Stimulated activated CD8-positive, alpha-beta memory T cell treated with anti-CD3 and anti-CD28 coated beads, Interleukin-2, amount 100 ng/mL, for 1 hour (primary cell): ENCODE measurements around the gene TNS1.

Experiments used
- DNase-seq, 2 donors: peaks; one replicate each; pipeline ENCODE4 v3.0.0-alpha.2; 2020; ENCODE audit warnings: low read depth in 2 of 2

Gene TNS1

GRCh38 chr2:217998926-217999594 lies 3.7 kb downstream of the TNS1 start:
- DNase-seq, result no peak

- no peak for DNase-seq
Observed at GRCh38 chr2:217997510-217997909, 5.3 kb downstream of the TNS1 start.

- DNase-seq, result no peak
Observed at GRCh38 chr2:217996361-217996760, 6.4 kb downstream of the TNS1 start.

- DNase-seq, result no peak
Observed at GRCh38 chr2:217995731-217996231, 7.0 kb downstream of the TNS1 start.

GRCh38 chr2:217994776-217995274 lies 8.0 kb downstream of the TNS1 start:
- DNase-seq, result no peak

GRCh38 chr2:217993817-217994463 lies 8.9 kb downstream of the TNS1 start:
- DNase-seq, result peak; percentile 13 to 26

- DNase-seq, result no peak
Observed at GRCh38 chr2:217993138-217993537, 9.7 kb downstream of the TNS1 start.

GRCh38 chr2:217992061-217992460 lies 10.7 kb downstream of the TNS1 start:
- DNase-seq, result no peak

- no peak for DNase-seq
Observed at GRCh38 chr2:217990791-217991465, 11.9 kb downstream of the TNS1 start.

- no peak for DNase-seq
Observed at GRCh38 chr2:217990389-217990788, 12.4 kb downstream of the TNS1 start.

GRCh38 chr2:217989221-217989948 lies 13.4 kb downstream of the TNS1 start:
- no peak for DNase-seq

GRCh38 chr2:217988840-217989204 lies 14.0 kb downstream of the TNS1 start:
- DNase-seq, result no peak

- peak; percentile 14 to 16 for DNase-seq
Observed at GRCh38 chr2:217988014-217988839, 14.6 kb downstream of the TNS1 start.

GRCh38 chr2:217987391-217987790 lies 15.4 kb downstream of the TNS1 start:
- DNase-seq, result no peak

- no peak for DNase-seq
Observed at GRCh38 chr2:217986256-217986961, 16.4 kb downstream of the TNS1 start.

- DNase-seq, result no peak
Observed at GRCh38 chr2:217983276-217984233, 19.2 kb downstream of the TNS1 start.

GRCh38 chr2:217981971-217982370 lies 20.8 kb downstream of the TNS1 start:
- DNase-seq, result no peak

GRCh38 chr2:217981084-217981730 lies 21.6 kb downstream of the TNS1 start:
- DNase-seq, result no peak

GRCh38 chr2:217980591-217980990 lies 22.2 kb downstream of the TNS1 start:
- DNase-seq, result no peak
